ENCODE data around the gene ITPR2. TPM values are rescaled to one million over a fixed set of nuclear protein-coding genes. Genes with fewer than 3 reads are reported as not detected.
A peak's percentile ranks its signal among the peaks of the same experiment; 100 is the strongest.

Gene ITPR2
- total and polyA plus RNA-seq, 2 of the 8 experiments (the other 6 are each of a cell fraction or from before 2014, with no cell fraction given) = 4.1 to 48.3 TPM

- no peak overlapping the region for H4K5ac ChIP-seq (ENCODE audit: insufficient read length, low read depth, low read length)
- no peak overlapping the region for H2BK12ac ChIP-seq (ENCODE audit: low read depth, low read length)
- TF ChIP-seq SP2 (IDR thresholded peaks at IDR 0.05; ENCODE audit: low read length) = no peak
- TF ChIP-seq RAD21 (IDR thresholded peaks at IDR 0.05 in 1 of 2, conservative IDR thresholded peaks at IDR 0.05 in 1 of 2; ENCODE audit: low read depth in 2 of 2, low read length in 2 of 2) = peak; percentile 82 to 84
- peak in 2 of 3 experiments; percentile 91 to 99; a peak in 3 of 4 replicates for TF ChIP-seq CTCF (IDR thresholded peaks at IDR 0.05; ENCODE audit: control extremely low read depth in 1 of 3, insufficient read depth in 1 of 3, low read depth in 1 of 3, low read length in 3 of 3)
- TF ChIP-seq TEAD4 (IDR thresholded peaks at IDR 0.05; ENCODE audit: low read depth, low read length) = peak; percentile 52; the same call in 1 of the 2 replicates
- H3K4me1 ChIP-seq (replicated peaks in 1 of 4; ENCODE audit: control insufficient read depth in 3 of 4, insufficient read depth in 4 of 4, low read length in 3 of 4) = no peaks in the 10 kb centered on the region
- 0 out of 8 replicates have a peak, but pooled peaks cover 0 to 2% (median 0%) of the 10 kb centered on the region in 4 experiments for H3K36me3 ChIP-seq (ENCODE audit: control insufficient read depth in 2 of 4, insufficient read depth in 4 of 4, low read length in 3 of 4)
- no peak overlapping the region for H2BK120ac ChIP-seq (replicated peaks; ENCODE audit: low read depth, low read length)
- no peak overlapping the region for H3K18ac ChIP-seq (ENCODE audit: extremely low read depth, low read length)
- 77% methylated on average over 4 of the region's 4 CpGs; no CpG with 5 or more reads in 1 of the 2 experiments for WGBS, 2 experiments (ENCODE audit: extremely low coverage in 1 of 2, insufficient coverage in 1 of 2, insufficient read length in 1 of 2, insufficient replicate concordance in 2 of 2, low coverage in 1 of 2, low lambda C conversion rate in 2 of 2, missing lambda C conversion rate in 1 of 2)
- no peaks in the 10 kb centered on the region for H3K79me2 ChIP-seq (ENCODE audit: control insufficient read depth in 1 of 2, insufficient read depth in 2 of 2, low read length in 2 of 2)
- no peaks in the 10 kb centered on the region for H3K23me2 ChIP-seq (ENCODE audit: low read depth, low read length)
- DNase-seq (ENCODE audit: low read depth in 1 of 2, low spot score in 2 of 2) = peak in 1 of 2 experiments; percentile 29
- H4K20me1 ChIP-seq (replicated peaks in 1 of 2; ENCODE audit: control insufficient read depth in 1 of 2, insufficient read depth in 2 of 2, low read length in 2 of 2) = no peaks in the 10 kb centered on the region
- FAIRE-seq = peak; percentile 78
- no peak overlapping the region for H3K9ac ChIP-seq (replicated peaks in 1 of 4; ENCODE audit: extremely low read depth in 1 of 4, low read depth in 3 of 4, low read length in 3 of 4)
- H2BK15ac ChIP-seq (ENCODE audit: low read length) = no peak overlapping the region
- POLR2A ChIA-PET (ENCODE audit: partially characterized antibody) = no interaction called here
- H3K14ac ChIP-seq (ENCODE audit: insufficient read length) = no peak overlapping the region
- H3K79me1 ChIP-seq (ENCODE audit: low read depth, low read length) = no peaks in the 10 kb centered on the region
- no peak overlapping the region for H4K91ac ChIP-seq (replicated peaks; ENCODE audit: insufficient read length, low read length)
- no peak overlapping the region for H3K23ac ChIP-seq (ENCODE audit: insufficient read length)
- no peaks in the 10 kb centered on the region for H3K27me3 ChIP-seq (replicated peaks in 1 of 4; ENCODE audit: control insufficient read depth in 3 of 4, extremely low read depth in 1 of 4, insufficient read depth in 3 of 4, low read length in 3 of 4)
- no peak overlapping the region for H3K56ac ChIP-seq (replicated peaks; ENCODE audit: insufficient read length, low read depth, low read length)
- H3K27ac ChIP-seq (ENCODE audit: low read depth, low read length) = no peak overlapping the region
- no peak overlapping the region for H3K4ac ChIP-seq (replicated peaks; ENCODE audit: insufficient read length, low read depth, low read length)
- H2AFZ ChIP-seq (ENCODE audit: low read length) = no peak overlapping the region
- H2BK20ac ChIP-seq (ENCODE audit: low read length) = no peak overlapping the region
- no peak overlapping the region for H3K4me3 ChIP-seq (ENCODE audit: extremely low read depth in 1 of 4, insufficient read depth in 2 of 4, low read depth in 3 of 4, low read length in 4 of 4)
- H2AK5ac ChIP-seq (ENCODE audit: low read depth, low read length) = no peak overlapping the region
- H2BK5ac ChIP-seq (ENCODE audit: low read depth, low read length) = no peak overlapping the region
- no peaks in the 10 kb centered on the region for H3K9me3 ChIP-seq (ENCODE audit: insufficient read depth in 2 of 2, low read depth in 1 of 2, low read length in 1 of 2)
- no peak overlapping the region for H4K8ac ChIP-seq (ENCODE audit: extremely low read depth, insufficient read depth, low read length)
- no peak overlapping the region for H3K4me2 ChIP-seq (ENCODE audit: insufficient read depth in 1 of 2, low read depth in 2 of 2, low read length in 2 of 2)
- CTCF ChIA-PET (ENCODE audit: partially characterized antibody) = interaction anchor here (0.6 to 3.7 kb wide), 10 partner anchors 11 to 443 kb away, joined by 3 to 18 read pairs (median 3); no protein-coding TSS in a partner anchor
Observed at GRCh38 chr12:26434299-26435068, 398.5 kb downstream of the ITPR2 start.
